Stomach (tissue), 4 donors: Measurements from ENCODE around the gene SLC35C1.
A peak's percentile ranks its signal among the peaks of the same experiment; 100 is the strongest.

Experiments used
- CTCF ChIP-seq, 7 experiments: fragments of 450-650 bp in 4 of 7; fragments of 200-600 bp in 3 of 7; sonication (generic) in 3 of 7; IDR thresholded peaks; one replicate each; pipeline ENCODE4 v1.5.1; 2016 to 2019; ENCODE audit warnings: antibody characterized with exemption in 7 of 7, control low read depth in 2 of 7, mild to moderate bottlenecking in 1 of 7
- EP300 ChIP-seq: sonication (generic); formaldehyde crosslinking; IDR thresholded peaks from one replicate; pipeline ENCODE4 v1.6.1; 2017; ENCODE audit warnings: antibody characterized with exemption
- POLR2A ChIP-seq, 4 donors: fragments of 450-650 bp; IDR thresholded peaks; one replicate each; pipeline ENCODE4 v1.6.1; 2016; ENCODE audit warnings: antibody characterized with exemption in 4 of 4, control low read depth in 2 of 4, mild to moderate bottlenecking in 1 of 4, moderate library complexity in 1 of 4
- POLR2AphosphoS5 ChIP-seq, 3 donors: sonication (generic); formaldehyde crosslinking; IDR thresholded peaks; one replicate each; pipeline ENCODE4 v1.6.1; 2016; ENCODE audit warnings: antibody characterized with exemption in 3 of 3

DNA sequence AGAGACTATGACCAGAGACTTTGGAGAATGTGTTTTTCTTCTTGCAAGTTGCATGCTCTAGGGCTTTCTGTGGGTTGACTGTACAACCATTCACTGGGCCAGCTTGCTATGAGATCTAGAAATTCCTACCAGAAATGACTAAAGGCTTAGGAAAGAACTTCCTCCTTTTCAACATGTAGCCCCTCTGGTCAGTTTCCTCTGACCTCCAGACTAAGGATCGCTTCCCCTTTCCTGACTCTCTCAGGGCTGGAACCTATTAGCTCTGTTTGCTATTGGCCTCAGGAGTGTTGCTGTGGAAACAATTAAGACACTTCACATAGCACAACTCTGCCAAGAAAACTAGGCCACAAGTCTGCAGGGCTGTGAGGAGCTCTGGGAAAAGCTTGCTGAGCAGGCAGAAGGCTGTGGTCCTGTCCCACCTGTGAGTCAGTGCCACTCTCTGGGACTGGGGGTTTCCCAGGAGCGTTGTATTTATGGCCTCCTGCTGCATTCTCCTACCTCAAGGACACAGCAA, 53.1 kb downstream of the SLC35C1 start:
- no peak for TF ChIP-seq CTCF (IDR thresholded peaks at IDR 0.05)
- peak in 2 of 3 donors; percentile 12 to 28 for TF ChIP-seq POLR2AphosphoS5 (IDR thresholded peaks at IDR 0.05)
- no peak for TF ChIP-seq EP300
- TF ChIP-seq POLR2A (IDR thresholded peaks at IDR 0.05), result no peak
